ENCODE measurements around the gene SERTAD4.

DNA sequence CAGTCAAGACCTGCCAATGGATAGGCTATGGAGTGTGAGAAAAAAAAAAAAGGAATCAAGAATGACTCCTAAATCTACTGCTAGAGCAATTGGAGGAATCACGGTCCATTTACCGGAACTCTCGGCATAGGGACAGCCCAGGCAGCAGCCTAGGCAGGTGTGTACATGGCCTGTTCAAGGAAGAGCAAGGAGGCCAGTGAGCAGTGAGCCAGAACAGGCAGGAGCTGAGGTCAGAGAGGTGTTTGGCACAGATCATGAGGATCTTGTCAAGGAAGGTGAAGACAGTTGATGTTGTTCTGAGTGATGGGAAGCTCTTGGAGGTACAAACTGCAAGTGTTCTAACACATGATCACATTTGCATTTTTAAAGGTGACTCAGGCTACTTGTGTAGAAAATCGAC is 55.5 kb downstream of the SERTAD4 start:
- no peak for TF ChIP-seq SP1 (IDR thresholded peaks at IDR 0.05)
- TF ChIP-seq, protein P1, sequence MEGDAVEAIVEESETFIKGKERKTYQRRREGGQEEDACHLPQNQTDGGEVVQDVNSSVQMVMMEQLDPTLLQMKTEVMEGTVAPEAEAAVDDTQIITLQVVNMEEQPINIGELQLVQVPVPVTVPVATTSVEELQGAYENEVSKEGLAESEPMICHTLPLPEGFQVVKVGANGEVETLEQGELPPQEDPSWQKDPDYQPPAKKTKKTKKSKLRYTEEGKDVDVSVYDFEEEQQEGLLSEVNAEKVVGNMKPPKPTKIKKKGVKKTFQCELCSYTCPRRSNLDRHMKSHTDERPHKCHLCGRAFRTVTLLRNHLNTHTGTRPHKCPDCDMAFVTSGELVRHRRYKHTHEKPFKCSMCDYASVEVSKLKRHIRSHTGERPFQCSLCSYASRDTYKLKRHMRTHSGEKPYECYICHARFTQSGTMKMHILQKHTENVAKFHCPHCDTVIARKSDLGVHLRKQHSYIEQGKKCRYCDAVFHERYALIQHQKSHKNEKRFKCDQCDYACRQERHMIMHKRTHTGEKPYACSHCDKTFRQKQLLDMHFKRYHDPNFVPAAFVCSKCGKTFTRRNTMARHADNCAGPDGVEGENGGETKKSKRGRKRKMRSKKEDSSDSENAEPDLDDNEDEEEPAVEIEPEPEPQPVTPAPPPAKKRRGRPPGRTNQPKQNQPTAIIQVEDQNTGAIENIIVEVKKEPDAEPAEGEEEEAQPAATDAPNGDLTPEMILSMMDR (IDR thresholded peaks at IDR 0.05; ENCODE audit: low read depth, low read length, missing input control): no peak
- TF ChIP-seq TAF1 (conservative IDR thresholded peaks at IDR 0.05): no peak
- TF ChIP-seq, protein P2, sequence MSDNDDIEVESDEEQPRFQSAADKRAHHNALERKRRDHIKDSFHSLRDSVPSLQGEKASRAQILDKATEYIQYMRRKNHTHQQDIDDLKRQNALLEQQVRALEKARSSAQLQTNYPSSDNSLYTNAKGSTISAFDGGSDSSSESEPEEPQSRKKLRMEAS (IDR thresholded peaks at IDR 0.05): no peak
- no peak for TF ChIP-seq EGR1 (IDR thresholded peaks at IDR 0.05; ENCODE audit: low read depth in 2 of 2)
- no peak for TF ChIP-seq NR2F2 (IDR thresholded peaks at IDR 0.05)
- no peak for TF ChIP-seq GABPA (IDR thresholded peaks at IDR 0.05 in 1 of 2, conservative IDR thresholded peaks at IDR 0.05 in 1 of 2)
- TF ChIP-seq, protein P3, sequence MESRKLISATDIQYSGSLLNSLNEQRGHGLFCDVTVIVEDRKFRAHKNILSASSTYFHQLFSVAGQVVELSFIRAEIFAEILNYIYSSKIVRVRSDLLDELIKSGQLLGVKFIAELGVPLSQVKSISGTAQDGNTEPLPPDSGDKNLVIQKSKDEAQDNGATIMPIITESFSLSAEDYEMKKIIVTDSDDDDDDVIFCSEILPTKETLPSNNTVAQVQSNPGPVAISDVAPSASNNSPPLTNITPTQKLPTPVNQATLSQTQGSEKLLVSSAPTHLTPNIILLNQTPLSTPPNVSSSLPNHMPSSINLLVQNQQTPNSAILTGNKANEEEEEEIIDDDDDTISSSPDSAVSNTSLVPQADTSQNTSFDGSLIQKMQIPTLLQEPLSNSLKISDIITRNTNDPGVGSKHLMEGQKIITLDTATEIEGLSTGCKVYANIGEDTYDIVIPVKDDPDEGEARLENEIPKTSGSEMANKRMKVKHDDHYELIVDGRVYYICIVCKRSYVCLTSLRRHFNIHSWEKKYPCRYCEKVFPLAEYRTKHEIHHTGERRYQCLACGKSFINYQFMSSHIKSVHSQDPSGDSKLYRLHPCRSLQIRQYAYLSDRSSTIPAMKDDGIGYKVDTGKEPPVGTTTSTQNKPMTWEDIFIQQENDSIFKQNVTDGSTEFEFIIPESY (IDR thresholded peaks at IDR 0.05): no peak
- no peak for TF ChIP-seq JUND (IDR thresholded peaks at IDR 0.05)
- TF ChIP-seq, protein P4, sequence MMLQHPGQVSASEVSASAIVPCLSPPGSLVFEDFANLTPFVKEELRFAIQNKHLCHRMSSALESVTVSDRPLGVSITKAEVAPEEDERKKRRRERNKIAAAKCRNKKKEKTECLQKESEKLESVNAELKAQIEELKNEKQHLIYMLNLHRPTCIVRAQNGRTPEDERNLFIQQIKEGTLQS (IDR thresholded peaks at IDR 0.05): no peak
- TF ChIP-seq YY1 (IDR thresholded peaks at IDR 0.05): no peak
- TF ChIP-seq RAD21 (IDR thresholded peaks at IDR 0.05): no peak
- TF ChIP-seq, protein P5, sequence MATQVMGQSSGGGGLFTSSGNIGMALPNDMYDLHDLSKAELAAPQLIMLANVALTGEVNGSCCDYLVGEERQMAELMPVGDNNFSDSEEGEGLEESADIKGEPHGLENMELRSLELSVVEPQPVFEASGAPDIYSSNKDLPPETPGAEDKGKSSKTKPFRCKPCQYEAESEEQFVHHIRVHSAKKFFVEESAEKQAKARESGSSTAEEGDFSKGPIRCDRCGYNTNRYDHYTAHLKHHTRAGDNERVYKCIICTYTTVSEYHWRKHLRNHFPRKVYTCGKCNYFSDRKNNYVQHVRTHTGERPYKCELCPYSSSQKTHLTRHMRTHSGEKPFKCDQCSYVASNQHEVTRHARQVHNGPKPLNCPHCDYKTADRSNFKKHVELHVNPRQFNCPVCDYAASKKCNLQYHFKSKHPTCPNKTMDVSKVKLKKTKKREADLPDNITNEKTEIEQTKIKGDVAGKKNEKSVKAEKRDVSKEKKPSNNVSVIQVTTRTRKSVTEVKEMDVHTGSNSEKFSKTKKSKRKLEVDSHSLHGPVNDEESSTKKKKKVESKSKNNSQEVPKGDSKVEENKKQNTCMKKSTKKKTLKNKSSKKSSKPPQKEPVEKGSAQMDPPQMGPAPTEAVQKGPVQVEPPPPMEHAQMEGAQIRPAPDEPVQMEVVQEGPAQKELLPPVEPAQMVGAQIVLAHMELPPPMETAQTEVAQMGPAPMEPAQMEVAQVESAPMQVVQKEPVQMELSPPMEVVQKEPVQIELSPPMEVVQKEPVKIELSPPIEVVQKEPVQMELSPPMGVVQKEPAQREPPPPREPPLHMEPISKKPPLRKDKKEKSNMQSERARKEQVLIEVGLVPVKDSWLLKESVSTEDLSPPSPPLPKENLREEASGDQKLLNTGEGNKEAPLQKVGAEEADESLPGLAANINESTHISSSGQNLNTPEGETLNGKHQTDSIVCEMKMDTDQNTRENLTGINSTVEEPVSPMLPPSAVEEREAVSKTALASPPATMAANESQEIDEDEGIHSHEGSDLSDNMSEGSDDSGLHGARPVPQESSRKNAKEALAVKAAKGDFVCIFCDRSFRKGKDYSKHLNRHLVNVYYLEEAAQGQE (IDR thresholded peaks at IDR 0.05): no peak
- no peak for TF ChIP-seq HNF4A (conservative IDR thresholded peaks at IDR 0.05)
